ENCODE data around the gene KCNC4.

KCNC4 gene

DNA sequence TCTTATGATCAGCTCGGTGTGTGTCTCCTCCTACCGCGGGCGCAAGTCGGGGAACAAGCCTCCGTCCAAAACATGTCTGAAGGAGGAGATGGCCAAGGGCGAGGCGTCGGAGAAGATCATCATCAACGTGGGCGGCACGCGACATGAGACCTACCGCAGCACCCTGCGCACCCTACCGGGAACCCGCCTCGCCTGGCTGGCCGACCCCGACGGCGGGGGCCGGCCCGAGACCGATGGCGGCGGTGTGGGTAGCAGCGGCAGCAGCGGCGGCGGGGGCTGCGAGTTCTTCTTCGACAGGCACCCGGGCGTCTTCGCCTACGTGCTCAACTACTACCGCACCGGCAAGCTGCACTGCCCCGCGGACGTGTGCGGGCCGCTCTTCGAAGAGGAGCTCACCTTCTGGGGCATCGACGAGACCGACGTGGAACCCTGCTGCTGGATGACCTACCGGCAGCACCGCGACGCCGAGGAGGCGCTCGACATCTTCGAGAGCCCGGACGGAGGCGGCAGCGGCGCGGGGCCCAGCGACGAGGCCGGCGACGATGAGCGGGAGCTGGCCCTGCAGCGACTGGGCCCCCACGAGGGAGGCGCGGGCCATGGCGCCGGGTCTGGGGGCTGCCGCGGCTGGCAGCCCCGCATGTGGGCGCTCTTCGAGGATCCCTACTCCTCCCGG is 1.5 kb downstream of the KCNC4 start:
- no peak for DNase-seq (ENCODE audit: low read depth in 2 of 2)

DNA sequence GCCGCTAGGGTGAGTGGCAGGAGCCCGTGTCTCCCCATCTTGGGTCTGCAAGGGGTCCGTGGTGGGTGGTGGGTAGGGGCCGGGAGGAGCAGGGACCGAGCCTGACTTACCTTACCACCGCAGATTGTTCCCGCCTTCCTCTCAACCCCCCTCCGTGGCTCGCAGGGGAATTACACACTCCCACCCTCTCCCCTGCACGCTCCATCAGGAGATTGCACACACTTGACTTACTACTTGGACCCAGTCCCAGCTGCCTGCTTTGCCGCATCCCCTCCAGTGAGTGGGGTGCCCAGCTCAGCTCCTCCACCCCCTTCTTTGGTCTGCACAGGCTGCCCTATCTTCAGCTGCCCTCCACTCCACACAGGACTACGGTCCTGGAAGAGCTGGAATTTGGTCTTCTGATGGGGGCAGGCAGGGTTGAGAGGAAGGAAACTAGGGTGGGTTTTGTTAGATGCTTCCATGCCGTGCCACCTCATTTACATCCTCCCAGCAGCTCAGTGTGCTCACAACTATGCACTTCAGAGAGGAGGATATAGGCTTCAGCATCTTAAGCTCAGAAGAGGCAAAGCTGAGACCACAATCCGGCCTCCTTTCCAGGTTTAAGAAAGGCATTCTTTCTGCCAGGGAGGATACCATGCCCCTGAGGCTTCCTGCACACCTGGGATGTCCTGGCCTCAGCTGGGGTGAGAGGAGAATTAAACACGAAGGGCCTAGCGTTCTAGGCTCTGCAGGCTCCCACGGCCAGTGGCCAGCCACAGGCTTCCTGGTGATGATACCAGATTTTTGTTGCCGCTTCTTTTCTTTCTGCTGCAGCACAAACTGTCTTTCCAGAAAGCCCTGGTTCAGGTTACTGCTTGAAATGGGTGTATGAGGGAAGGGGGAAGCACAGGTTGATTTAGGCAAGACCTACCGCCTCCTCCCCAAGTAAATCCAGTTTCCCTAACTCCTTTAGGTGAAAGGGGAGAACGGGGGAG is 2.3 kb downstream of the KCNC4 start:
- DNase-seq (ENCODE audit: low read depth in 2 of 2), result no peak

DNA sequence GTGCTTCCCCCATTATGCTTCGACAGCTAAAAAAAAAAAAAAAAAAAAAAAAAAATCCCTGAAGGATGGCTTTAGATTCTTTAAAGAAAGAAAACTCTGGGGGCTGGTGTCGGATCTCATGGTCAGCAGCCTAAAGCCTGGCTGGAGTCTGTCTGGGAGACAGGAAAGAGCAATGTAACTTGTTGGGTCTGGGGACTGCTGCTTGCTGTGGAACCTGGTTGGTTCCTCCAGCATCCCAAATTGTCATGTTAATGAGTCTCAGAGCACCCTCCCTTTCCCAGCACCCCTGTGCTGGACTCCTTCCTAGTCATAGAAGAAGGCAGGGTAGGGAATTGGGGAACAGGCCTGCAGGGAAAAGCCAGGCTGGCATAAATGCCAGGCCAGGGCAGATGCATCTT is 3.0 kb downstream of the KCNC4 start:
- no peak for DNase-seq (ENCODE audit: low read depth in 2 of 2)

DNA sequence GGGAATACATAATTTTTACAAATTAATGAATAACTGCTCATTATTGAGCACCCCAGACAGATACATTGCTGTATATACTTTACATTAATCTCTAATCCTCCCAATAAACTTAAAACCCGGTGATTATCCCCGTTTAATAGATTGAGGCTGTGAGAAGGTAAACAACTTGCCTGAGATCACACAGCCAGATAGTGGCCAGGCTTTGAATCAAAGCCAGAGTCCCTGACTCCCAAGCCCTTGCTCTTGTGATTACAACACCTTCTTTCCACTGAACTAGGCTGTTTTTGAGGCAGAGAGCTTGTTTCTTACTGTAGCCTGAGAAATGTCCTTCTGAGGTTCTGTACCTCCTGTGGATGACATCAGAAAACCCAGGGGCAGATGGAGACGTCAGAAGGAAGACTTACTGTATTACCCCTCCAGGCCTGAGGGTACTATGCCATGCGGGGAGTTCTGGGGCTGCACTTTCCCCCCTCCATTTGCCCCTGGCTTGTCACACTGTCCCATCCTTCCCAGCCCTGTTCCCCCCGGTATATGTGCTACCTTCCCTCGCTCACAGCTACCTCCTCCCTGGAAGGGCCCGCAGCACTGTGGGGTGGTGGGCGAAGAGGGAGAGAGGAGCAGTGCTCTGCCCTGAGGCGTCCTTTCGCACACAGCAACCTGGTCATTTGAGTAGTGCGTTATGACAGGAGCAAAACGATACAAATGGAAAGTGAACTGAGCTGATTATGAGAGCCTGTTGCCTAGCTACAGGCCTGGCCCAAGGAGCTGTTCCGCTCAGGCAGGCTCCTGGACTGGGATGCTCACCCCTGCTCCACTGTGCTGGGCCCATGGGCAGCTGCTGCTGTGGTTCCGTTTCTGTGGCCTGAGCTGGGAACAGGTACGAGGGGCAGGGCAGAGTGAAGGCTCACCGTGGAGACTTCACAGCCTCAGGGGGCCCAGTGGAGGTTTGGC is 4.6 kb downstream of the KCNC4 start:
- DNase-seq (ENCODE audit: low read depth in 2 of 2), result no peak

DNA sequence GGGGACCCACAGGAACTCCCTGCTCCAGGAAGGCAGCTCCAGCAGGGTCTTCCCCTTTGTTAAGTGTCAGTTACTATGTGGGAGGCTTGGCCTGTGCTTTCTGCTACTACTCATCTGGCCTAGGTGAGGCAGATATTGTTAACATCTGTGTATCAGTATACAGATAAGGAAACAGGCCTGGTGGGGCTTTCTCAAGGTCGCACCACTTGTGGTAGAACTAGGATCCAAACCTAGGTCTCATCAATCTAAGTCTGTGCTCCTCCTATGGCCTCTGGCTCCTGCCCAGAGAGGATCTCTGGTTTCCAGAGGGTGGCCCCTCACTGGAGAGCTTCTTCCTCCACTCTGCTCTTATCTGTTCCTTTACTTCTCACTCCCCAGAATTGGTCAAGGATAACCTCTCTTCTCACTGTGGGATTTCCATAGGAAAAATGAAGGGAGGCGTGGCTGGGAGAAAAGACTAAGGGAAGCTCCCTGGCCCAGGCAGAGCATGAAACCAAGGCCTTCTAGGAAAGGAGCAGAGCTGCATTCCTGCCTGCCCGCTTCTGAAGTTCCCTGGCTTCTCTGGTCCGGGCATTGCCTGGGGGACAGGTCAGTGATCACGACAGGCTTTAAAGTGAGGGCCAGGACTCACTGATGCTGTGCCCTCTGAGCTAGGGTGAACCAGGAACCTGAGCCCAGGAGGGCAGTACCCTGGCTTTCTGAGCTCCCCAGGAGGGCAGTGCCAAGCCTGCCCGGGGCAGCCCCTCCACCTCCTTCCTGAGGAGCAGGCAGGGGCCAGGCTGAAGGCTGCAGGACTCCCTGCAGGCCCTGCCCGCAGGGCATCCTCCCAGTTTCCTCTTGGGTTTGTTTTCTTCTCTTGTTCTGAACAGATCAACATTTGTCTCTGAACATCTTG is 5.8 kb downstream of the KCNC4 start:
- DNase-seq (ENCODE audit: low read depth in 2 of 2), result no peak

DNA sequence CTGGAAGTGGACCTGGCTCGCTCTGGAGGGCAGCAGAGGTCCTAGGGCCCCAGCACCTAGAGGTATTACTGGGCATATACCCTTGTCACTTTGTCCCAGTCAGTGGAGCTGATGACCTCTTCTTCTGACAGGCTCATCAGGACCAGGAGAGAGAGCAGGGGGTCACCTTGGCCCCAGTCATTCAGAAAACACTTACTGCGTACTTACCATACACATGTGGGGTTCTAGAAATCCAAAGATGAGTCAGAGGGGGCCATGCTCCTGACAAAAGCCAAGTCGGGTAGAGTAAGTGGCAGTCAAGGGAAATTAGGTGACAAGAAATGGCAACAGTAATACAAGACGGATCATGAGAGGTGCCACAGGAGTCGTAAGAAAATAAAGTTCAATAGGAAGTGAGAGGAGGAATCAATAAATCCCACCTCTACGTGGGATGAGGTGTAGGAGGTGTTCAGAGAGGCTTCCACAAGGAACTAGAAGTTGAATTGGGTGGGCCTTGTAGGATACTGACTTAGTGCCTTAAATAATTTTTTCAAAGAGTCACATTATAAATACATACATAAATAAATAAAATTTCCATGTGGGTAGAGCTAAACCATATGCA is 6.8 kb downstream of the KCNC4 start:
- DNase-seq (ENCODE audit: low read depth in 2 of 2), result no peak

DNA sequence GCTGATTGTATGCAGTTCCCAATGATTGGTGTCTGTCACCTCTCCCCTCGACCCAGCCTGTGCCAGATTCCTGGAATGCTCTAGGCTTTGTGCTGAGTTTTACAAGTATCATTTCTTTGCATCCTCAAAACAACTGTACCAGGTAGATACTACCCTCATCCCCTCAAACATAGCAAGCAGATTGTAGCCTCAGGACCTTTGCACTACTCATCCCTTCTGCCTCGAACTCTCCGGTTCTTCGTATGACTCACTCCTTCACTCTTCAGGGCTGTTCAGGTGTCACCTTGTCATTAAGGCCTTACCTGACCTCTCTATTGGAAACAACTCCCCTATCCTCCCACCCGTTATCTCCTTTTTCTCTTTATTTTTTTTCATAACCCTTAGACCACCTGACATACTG is 8.0 kb downstream of the KCNC4 start:
- DNase-seq (ENCODE audit: low read depth in 2 of 2), result no peak

DNA sequence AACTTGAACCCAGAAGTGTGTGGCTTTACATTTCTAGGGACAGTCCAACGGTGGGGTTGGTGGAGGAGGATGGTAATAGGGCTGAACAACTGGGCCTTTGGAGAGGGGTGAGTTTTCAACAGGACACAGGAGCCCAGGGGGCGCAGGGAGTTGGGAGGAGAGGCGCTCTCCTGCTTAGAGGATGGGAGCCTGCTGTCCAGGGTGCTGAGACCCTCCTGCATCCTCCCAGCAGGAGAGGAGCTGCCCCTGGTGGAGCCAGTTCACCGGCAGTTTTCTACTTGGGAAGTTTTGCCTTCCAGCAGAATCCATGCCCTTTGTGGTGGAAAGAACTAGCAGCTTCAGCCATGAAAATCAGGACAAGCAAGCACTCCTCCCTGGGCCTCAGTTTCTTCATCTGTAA is 8.6 kb downstream of the KCNC4 start:
- DNase-seq (ENCODE audit: low read depth in 2 of 2), result no peak

DNA sequence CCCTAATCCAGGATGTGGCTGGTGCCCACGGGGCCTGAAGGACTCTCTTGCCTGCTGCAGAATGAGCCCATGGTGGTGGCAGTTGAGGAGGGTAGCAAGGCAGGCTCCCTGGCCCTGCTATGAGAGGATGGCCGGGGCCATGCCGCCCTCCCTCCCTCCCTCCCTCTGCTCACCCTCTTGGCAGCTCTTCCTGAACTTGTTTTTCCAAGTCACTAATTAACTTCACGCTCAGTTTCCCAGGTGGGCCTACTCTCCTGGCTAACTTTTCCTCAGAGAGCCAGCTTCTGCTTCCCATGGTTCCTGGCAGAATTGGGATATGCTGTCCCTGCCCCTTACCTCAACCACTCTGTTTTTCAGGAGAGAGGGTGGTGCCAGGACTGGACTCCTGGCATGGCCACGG is 10.2 kb downstream of the KCNC4 start:
- no peak for DNase-seq (ENCODE audit: low read depth in 2 of 2)

DNA sequence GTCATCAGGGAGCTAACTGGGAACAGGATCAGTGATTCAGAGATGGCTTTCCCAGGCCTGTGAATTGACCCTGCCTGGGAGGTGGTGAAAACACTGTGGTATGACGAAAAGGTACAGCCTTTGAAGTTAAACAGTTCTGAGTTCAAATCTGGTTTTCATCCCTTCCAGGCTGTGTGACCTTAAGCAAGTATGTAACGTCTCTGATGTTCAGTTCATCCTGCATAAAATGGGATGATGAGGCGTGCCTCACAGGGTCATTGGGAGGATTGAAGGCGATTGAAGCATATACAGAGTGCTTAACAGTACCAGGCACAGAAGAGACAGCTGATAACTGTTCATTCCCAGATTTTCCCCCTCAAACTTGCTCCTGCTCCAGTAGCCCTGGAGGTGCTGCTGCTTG is 11.0 kb downstream of the KCNC4 start:
- DNase-seq (ENCODE audit: low read depth in 2 of 2), result no peak

DNA sequence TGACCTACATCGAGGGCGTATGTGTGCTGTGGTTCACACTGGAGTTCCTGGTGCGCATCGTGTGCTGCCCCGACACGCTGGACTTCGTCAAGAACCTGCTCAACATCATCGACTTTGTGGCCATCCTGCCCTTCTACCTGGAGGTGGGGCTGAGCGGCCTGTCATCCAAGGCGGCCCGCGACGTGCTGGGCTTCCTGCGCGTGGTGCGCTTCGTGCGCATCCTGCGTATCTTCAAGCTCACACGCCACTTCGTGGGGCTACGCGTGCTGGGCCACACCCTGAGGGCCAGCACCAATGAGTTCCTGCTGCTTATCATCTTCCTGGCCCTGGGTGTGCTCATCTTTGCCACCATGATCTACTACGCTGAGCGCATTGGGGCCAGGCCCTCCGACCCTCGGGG is 13.0 kb downstream of the KCNC4 start:
- DNase-seq (ENCODE audit: low read depth in 2 of 2), result no peak

DNA sequence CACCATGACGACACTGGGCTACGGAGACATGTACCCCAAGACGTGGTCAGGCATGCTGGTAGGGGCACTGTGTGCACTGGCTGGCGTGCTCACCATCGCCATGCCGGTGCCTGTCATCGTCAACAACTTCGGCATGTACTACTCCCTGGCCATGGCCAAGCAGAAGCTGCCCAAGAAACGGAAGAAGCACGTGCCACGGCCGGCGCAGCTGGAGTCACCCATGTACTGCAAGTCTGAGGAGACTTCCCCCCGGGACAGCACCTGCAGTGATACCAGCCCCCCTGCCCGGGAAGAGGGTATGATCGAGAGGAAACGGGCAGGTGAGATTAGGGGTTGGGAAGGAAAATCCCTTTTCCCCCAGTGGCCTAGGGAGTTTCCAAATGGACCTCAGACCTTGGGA is 13.5 kb downstream of the KCNC4 start:
- no peak for DNase-seq (ENCODE audit: low read depth in 2 of 2)

DNA sequence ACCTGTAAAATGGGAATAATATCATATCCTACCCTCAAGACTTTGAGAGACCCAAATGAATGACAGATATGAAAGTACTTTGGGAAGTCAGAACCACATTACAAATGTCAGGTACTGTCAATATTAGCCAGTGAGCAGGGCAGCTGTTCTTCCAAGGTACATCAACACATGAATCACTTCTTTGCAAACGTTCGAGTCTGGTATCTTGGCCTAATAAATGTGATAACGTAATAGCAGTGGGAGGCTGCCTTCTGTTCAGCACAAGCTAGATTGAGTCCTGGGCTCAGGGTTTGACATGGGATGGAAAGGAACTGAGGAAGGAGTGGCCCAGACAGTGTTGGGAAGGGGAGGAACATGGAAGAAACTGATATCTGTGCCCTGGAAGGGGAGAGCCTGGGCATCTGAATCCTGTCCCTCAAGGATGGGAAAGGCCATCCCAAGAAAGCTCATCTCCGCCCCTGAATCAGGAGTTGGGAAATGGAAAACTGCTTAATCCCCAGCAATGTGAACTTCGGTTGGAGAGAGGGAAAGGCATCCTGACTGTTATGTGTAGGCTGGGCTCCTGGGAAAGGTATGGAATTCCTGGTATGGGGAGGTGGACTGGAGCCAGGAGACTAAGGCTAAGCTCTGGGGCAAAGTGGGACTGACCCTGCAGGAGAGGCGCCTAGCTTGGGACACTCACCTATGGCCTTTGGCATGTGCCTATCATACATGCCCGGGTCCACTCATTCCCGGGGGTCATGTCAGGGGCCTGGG is 14.3 kb downstream of the KCNC4 start:
- DNase-seq (ENCODE audit: low read depth in 2 of 2), result no peak

DNA sequence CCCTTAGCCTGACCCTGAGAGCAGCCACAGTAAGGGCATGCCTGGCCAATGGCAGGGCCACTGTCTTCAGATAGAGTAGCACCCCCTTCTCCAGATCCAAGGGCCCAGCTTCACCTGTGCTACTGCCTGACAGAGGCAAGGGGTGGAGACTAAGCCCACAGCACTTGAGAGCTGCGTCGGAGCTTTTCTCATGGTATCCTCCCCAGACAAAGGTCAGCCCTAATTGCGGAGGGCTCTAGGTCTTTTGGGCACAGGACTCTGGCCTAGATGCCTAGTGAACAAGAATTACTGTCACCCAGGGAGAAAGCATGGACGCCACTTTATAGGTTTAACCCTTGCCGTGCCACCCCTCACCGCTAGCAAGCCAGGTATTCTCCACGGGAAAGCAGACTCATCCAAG is 15.1 kb downstream of the KCNC4 start:
- no peak for DNase-seq (ENCODE audit: low read depth in 2 of 2)

DNA sequence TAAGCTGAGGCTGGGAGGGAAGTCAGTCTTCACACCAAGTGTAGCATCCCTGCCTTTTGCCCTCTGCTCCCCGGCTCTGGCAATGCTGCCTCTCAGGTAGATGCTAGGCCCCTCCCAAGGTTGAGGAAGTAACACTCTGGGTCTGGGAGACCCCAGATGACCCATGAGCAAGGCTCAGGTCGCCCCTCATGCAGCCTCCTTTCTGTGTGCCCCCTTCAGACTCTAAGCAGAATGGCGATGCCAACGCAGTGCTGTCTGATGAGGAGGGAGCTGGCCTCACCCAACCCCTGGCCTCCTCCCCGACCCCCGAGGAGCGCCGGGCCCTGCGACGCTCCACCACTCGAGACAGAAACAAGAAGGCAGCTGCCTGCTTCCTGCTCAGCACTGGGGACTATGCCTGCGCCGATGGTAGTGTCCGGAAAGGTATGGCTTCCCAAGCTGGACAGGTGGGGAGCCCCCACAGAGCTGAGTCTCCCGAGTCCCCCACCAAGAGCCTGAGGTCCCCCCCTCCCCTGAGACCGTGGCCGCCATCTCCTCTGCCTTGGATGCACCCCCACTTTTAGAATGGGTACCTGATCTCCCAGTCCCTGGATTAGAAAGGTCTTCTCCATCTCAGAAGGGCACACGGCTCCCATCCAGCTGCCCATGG is 15.8 kb downstream of the KCNC4 start:
- DNase-seq (ENCODE audit: low read depth in 2 of 2), result no peak

DNA sequence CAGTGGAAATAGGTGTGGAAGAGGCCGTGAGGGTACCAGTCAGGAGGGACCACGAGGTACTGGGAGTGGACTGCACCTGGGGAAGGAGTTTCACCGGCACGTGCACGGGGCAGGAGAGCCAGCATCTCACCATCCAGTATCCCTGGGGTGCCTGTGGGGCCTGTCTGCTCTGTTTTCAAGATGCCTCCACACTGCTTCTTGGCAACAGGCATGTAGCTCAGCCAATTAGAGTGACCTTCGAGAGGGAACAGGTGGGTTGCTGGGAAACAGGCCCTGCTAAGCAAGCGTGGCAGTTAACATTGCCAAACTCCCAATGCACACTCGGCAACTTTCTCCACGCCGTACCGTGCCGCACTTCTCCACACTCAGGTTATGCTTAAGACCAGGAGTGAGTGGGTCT is 17.7 kb downstream of the KCNC4 start:
- DNase-seq (ENCODE audit: low read depth in 2 of 2), result no peak

DNA sequence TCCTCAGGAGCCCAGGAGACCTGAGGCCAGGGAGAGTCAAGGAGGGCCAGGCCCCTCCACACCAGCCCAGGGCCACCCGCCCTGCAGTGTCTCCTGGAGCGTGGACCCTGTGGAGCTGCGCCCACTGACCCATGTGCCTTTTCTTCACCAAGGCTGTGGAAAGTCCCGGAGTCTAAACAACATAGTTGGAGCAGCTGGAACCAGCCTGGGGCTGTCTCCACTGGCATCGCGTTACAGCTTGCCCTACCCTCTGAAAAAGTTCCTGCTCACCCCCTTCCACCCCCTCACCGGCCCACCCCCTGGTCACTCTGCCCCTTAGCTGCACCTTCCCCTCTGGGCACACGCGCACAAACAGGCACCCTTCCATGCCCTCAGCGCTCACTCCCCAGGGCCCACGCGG is 18.3 kb downstream of the KCNC4 start:
- DNase-seq (ENCODE audit: low read depth in 2 of 2), result no peak

DNA sequence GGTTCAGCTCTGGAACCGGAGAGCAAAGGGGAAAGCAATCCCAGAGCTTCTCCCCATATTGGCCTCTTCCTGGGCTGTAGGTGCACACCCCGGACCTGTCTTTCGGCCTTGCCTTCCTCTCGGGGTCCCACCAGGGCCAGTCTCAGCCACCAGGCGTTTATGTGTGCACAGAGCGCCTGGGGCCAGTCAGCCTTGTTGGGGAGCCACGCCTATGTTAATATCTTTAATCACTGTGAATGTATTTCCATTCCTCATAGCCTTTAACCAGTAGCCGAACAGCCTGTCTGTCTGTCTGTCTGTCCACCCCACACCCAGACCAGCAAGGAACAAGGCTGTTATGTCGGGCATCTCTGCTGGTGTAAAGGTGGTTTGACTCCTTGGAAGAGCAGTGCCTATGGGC is 18.8 kb downstream of the KCNC4 start:
- no peak for DNase-seq (ENCODE audit: low read depth in 2 of 2)

DNA sequence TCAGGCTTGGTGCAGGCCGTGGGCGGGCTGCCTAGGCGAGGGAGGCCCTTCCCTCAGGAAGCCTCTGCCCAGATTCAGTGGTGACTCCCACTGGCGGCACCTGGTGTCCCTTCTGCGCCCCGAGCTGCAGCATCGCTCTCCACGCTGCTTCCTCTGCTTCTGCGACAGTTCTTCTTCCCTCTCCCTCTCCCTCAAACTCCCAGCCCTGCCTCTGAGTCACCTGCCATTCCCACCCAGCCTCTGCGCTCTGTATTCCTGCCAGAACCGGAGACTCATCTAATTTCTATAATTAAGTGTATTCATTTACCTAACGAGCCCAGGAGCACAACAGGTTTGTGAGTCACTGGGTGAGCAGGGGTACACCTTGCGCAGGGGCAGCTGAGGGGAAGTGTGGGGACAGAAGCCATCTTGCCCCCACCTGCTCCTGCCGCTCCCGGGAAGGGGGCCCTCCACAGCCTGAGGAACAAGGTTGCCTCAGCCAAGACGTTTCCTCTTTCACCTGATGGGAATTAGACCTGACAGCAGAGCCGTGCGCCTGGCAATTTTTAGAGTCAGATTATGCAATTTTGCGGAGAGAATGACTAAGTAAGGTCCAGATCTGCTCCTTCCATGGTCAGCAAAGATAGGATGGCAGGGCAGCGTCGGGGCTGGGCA is 19.4 kb downstream of the KCNC4 start:
- no peak for DNase-seq (ENCODE audit: low read depth in 2 of 2)
